Thyroid gland (tissue), 4 donors: ENCODE measurements around the gene HOOK1. TPM values are rescaled to one million over a fixed set of nuclear protein-coding genes. Genes with fewer than 3 reads are reported as not detected.

Source experiments
- DNase-seq, 2 donors: peaks; one replicate each; pipeline ENCODE4 v3.0.0-alpha.2; 2019
- H3K27ac ChIP-seq, 3 donors: fragments of 200-600 bp; sonication (generic); 1 replicate in 2 of 3; 2 replicates in 1 of 3; pipeline ENCODE4 v1.5.1; 2016 to 2019; ENCODE audit warnings: mild to moderate bottlenecking in 1 of 3, moderate library complexity in 1 of 3
- H3K27me3 ChIP-seq: fragments of 200-600 bp; sonication (generic); one replicate; pipeline ENCODE4 v1.5.1; 2019
- H3K36me3 ChIP-seq, 2 donors: fragments of 200-600 bp; sonication (generic); one replicate each; pipeline ENCODE4 v1.5.1; 2016 to 2019
- H3K4me1 ChIP-seq, 2 donors: fragments of 200-600 bp; sonication (generic); one replicate each; pipeline ENCODE4 v1.5.1; 2017 to 2019
- H3K4me3 ChIP-seq, 3 donors: fragments of 200-600 bp; sonication (generic); replicated peaks in 1 of 3; 1 replicate in 2 of 3; 2 replicates in 1 of 3; pipeline ENCODE4 v1.5.1; 2016; ENCODE audit warnings: mild to moderate bottlenecking in 1 of 3
- H3K9me3 ChIP-seq: fragments of 200-600 bp; sonication (generic); one replicate; pipeline ENCODE4 v1.5.1; 2017
- POLR2A ChIP-seq, 2 donors: fragments of 450-650 bp; IDR thresholded peaks; one replicate each; pipeline ENCODE4 v1.6.1; 2017; ENCODE audit warnings: antibody characterized with exemption in 2 of 2, mild to moderate bottlenecking in 2 of 2, moderate library complexity in 1 of 2
- WGBS, 2 donors: methylation state at CpG; one replicate each; pipeline ENCODE4 v1.1.5; 2017; 5-methylcytosine and 5-hydroxymethylcytosine counted together
- intact Hi-C: fragments of 100-400 bp; cut with DNase I; formaldehyde crosslinking; loops from one replicate; pipeline ENCODE4 v1.15.1; 2023
- total RNA-seq, 4 donors: library from RNA; depleted of rRNA; stranded (reverse); fragments of >200 nt; gene quantifications; one replicate each; pipeline ENCODE4 v1.2.3, GENCODE V29; 2016
- TF ChIP-seq, protein P1 (sequence below), 6 experiments: fragments of 200-600 bp in 3 of 6; fragments of 450-650 bp in 3 of 6; sonication (generic) in 3 of 6; IDR thresholded peaks; one replicate each; pipeline ENCODE4 v1.5.1; 2016 to 2019; ENCODE audit warnings: antibody characterized with exemption in 6 of 6, mild to moderate bottlenecking in 2 of 6, inconsistent platforms in 1 of 6, moderate library complexity in 1 of 6

The HOOK1 gene
- total RNA-seq, 4 donors from 2014 or later, result 13.2 to 38.3 (median 31.3) TPM

DNA sequence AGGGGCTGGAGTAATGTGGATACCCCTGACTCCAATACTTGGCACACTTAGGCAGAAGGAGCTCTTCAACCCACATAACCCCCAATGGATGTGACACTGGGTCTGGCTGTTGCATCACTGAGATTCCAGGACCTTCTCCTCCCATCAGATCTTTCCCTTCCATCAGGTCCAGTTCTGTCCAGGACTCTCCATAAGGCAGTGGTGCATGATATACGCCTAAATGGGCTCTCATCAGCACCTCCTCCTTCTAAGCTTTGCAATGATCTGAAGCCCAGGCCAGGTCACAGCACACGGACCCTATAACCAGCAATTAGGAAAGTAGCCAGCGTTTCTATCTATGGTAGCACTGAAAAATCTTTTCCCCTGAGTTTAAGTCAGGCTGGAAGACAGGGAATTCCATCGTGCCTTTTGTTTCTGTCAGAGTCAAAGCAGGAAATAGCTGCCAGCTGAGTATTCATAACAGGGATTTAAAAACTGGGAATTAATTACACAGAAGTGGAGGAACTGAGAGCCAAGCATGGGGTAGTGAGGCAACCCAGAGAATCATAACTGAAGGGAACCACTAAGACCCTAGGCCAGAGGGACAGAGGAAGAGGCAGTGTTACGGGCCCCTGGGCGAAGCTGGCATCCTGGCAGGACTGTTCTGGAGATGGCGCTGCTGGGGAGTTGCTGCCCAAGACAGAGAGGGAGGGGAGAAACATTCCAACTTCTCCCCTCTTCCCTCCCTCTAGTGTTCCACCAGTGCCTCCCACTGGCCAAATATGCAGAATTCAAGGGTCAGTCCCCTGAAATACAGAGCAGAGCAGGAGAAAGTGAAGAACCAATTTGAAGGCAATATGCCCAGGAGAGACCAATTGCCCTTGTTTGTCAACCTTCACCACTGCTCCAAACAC is 37.5 kb upstream of the HOOK1 start:
- WGBS, 2 donors, result 66 to 69% methylated on average over 7 of the region's 7 CpGs
- intact Hi-C loops, result no loop called here
- Histone ChIP-seq H3K27me3 (no peaks in the 10 kb centered on the region), H3K4me3 (no peak overlapping the region), H3K36me3 (no peaks in the 10 kb centered on the region), H3K27ac (no peak overlapping the region), H3K4me1 (no peaks in the 10 kb centered on the region), H3K9me3 (no peaks in the 10 kb centered on the region)
- DNase-seq, result no peak
- TF ChIP-seq, protein P1, sequence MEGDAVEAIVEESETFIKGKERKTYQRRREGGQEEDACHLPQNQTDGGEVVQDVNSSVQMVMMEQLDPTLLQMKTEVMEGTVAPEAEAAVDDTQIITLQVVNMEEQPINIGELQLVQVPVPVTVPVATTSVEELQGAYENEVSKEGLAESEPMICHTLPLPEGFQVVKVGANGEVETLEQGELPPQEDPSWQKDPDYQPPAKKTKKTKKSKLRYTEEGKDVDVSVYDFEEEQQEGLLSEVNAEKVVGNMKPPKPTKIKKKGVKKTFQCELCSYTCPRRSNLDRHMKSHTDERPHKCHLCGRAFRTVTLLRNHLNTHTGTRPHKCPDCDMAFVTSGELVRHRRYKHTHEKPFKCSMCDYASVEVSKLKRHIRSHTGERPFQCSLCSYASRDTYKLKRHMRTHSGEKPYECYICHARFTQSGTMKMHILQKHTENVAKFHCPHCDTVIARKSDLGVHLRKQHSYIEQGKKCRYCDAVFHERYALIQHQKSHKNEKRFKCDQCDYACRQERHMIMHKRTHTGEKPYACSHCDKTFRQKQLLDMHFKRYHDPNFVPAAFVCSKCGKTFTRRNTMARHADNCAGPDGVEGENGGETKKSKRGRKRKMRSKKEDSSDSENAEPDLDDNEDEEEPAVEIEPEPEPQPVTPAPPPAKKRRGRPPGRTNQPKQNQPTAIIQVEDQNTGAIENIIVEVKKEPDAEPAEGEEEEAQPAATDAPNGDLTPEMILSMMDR (IDR thresholded peaks at IDR 0.05), result no peak
- no peak for TF ChIP-seq POLR2A (IDR thresholded peaks at IDR 0.05)

DNA sequence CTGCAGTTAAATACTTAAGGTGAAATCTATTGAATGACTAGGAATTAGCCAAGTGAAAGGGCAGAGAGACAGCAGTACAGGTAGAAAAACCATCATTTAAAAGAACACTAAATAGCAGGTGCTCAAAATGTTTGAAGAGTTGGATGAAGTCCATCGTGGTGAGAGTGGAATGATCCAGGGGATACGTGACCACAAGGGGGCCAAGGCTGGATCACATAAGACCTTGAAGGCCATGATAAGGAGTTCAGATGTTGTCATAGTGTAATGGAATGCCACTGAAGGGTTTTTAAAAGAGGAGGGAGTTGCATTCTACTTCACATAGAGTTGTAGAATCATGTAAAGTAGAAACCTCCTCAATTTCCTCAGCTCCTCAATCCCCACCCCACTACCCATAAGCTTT is 34.8 kb upstream of the HOOK1 start:
- Histone ChIP-seq H3K27ac (no peak overlapping the region), H3K4me1 (no peaks in the 10 kb centered on the region), H3K4me3 (no peak overlapping the region), H3K9me3 (no peaks in the 10 kb centered on the region), H3K27me3 (no peaks in the 10 kb centered on the region), H3K36me3 (no peaks in the 10 kb centered on the region)
- intact Hi-C loops, result no loop called here
- WGBS, 2 donors, result 43 to 49% methylated on average over 2 of the region's 2 CpGs
- no peak for TF ChIP-seq POLR2A (IDR thresholded peaks at IDR 0.05)
- TF ChIP-seq, protein P1 (IDR thresholded peaks at IDR 0.05), result peak in 2 of 6 experiments; percentile 12 to 23
- peak; percentile 14 to 37 for DNase-seq

DNA sequence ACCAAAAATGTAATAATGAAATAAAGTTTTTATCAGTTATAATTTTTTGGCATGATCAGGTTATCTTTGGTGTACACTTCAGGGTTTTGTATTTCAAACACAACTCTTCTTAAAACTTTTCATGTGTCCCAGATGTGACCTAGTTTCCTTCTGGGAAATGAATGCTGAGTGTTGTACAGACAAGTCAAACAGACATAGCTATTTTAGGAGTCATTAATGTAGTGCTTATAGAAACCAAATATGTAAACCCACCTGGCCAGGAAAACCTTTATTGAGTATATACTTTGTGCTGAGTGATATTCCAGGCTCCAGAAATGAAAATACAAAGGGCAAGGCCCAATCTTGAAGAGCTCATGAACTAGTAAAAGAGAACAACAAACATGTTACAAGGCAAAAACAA is 25.9 kb upstream of the HOOK1 start:
- H3K9me3 ChIP-seq, result no peaks in the 10 kb centered on the region
- intact Hi-C loops, result no loop called here
- H3K36me3 ChIP-seq, result no peaks in the 10 kb centered on the region
- no peak overlapping the region for H3K4me3 ChIP-seq
- TF ChIP-seq, protein P1 (IDR thresholded peaks at IDR 0.05), result no peak
- no peak for TF ChIP-seq POLR2A (IDR thresholded peaks at IDR 0.05)
- no peaks in the 10 kb centered on the region for H3K4me1 ChIP-seq
- H3K27me3 ChIP-seq, result no peaks in the 10 kb centered on the region
- no peak overlapping the region for H3K27ac ChIP-seq
- DNase-seq, result no peak

DNA sequence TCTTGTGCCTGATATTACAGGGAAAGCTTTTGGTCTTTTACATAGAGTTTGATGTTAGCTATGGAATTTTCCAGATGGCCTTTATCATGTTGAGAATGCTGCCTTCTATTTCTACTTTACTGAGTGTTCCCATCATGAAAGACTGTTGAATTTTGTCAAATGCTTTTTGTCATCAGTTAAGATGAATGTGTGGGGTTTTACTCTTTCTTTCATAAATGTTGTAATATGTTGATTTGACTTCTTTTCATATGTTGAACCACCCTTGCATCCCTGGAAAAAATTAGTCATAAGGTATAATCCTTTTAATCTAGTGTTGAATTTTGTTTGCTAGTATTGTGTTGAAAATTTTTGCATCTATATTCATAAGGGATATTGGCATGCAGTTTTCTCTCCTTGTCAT is 16.1 kb upstream of the HOOK1 start:
- intact Hi-C loops, result no loop called here
- Histone ChIP-seq H3K4me1 (no peaks in the 10 kb centered on the region), H3K4me3 (no peak overlapping the region)

More for the DNA sequence above, 16.1 kb upstream of the HOOK1 start:
- H3K27me3 ChIP-seq, result no peaks in the 10 kb centered on the region
- H3K36me3 ChIP-seq, result no peaks in the 10 kb centered on the region
- TF ChIP-seq POLR2A (IDR thresholded peaks at IDR 0.05), result no peak
- TF ChIP-seq, protein P1 (IDR thresholded peaks at IDR 0.05), result no peak
- H3K27ac ChIP-seq, result no peak overlapping the region
- H3K9me3 ChIP-seq, result no peaks in the 10 kb centered on the region
- DNase-seq, result no peak
